Astrocyte of the spinal cord (primary cell): ENCODE data around the gene YARS1.

Experiments used
- DNase-seq: peaks from one replicate; pipeline ENCODE4 v3.0.0; 2011; ENCODE audit warnings: low read depth, low spot score
- H3K4me3 ChIP-seq: 2 replicates; pipeline ENCODE4 v1.5.1; 2011; ENCODE audit warnings: low read depth, mild to moderate bottlenecking, low read length, moderate library complexity
- in situ Hi-C: cut with HindIII; loops from 2 replicates; pipeline ENCODE4 v1.10.0; 2017; ENCODE audit warnings: low sequenced_read_pairs
- TF ChIP-seq, protein P1 (sequence below): IDR thresholded peaks from 2 replicates; pipeline ENCODE4 v1.5.1; 2012; ENCODE audit warnings: low read depth, mild to moderate bottlenecking, low read length, inconsistent platforms

The YARS1 gene

DNA sequence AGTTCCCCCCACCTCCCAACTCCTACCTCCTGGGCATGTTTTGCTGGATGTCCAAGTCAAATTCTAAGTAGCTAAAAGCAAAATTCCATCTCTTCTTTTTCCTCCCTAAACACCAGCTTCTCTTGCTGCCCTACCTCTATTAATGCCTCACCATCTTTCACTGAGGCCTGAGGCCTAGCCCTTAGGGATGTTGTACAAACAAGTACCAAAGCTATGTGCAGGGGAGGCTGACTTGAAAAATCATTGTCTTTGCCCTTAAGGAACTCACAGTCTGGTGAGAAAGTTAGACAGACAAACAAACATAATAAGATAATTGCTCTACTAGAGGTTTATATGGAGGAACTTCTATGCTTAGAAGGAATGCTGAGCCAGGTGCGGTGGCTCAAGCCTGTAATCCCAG, 89.3 kb downstream of the YARS1 start:
- in situ Hi-C loops = no loop called here
- no peak for DNase-seq
- TF ChIP-seq, protein P1, sequence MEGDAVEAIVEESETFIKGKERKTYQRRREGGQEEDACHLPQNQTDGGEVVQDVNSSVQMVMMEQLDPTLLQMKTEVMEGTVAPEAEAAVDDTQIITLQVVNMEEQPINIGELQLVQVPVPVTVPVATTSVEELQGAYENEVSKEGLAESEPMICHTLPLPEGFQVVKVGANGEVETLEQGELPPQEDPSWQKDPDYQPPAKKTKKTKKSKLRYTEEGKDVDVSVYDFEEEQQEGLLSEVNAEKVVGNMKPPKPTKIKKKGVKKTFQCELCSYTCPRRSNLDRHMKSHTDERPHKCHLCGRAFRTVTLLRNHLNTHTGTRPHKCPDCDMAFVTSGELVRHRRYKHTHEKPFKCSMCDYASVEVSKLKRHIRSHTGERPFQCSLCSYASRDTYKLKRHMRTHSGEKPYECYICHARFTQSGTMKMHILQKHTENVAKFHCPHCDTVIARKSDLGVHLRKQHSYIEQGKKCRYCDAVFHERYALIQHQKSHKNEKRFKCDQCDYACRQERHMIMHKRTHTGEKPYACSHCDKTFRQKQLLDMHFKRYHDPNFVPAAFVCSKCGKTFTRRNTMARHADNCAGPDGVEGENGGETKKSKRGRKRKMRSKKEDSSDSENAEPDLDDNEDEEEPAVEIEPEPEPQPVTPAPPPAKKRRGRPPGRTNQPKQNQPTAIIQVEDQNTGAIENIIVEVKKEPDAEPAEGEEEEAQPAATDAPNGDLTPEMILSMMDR = no peak
- H3K4me3 ChIP-seq = no peak overlapping the region

DNA sequence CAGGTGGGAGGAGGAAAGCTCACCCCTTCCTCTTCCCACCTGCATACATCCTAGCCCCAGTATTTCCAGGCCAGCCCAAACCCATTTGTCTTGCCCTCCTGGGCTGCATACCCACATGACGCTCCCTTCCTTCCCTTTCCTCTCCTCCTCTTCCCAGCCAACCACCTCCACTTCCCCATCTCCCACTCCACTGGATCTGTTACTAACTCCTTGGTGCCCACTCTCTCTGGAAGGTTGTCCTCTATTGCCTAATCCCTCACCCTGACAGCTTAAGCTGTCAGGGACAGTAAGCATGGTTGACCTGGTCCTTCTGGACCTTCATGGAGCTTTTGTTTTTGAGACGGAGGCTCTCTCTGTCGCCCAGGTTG, 91.6 kb downstream of the YARS1 start:
- DNase-seq = no peak
- H3K4me3 ChIP-seq = no peak overlapping the region
- TF ChIP-seq, protein P1 = no peak
- in situ Hi-C loops = no loop called here
